Coronary artery (tissue), 2 donors: Measurements from ENCODE around the gene LAMTOR3.

Experiments
- DNase-seq: peaks from one replicate; pipeline ENCODE4 v3.0.0-alpha.2; 2017; ENCODE audit warnings: low spot score
- H3K27ac ChIP-seq, 2 donors: fragments of 200-600 bp; sonication (generic); one replicate each; pipeline ENCODE4 v1.5.1; 2016 to 2019
- H3K4me3 ChIP-seq: fragments of 200-600 bp; sonication (generic); 2 replicates; pipeline ENCODE4 v1.5.1; 2016; ENCODE audit warnings: mild to moderate bottlenecking, moderate library complexity
- TF ChIP-seq, protein P1 (sequence below): fragments of 200-600 bp; sonication (generic); IDR thresholded peaks from one replicate; pipeline ENCODE4 v1.5.1; 2019; ENCODE audit warnings: antibody characterized with exemption

Gene LAMTOR3

DNA sequence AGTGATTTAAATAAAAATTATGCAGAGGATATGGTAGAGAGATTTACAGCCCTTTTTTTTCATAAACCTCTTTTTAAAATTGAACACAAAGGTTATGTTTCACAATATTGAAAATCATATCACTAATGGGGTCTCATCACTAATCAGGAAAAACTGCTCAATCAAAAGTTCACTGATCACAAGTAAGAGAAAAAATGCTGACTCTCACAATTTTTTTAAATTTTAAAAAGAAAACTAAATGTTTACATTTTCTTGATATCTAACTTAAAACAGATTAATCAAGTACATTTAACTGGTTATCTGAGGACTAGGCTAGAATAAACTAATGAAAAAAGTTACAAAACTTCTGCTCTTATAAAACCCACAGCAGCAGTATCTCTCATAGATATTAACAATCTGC, 8.5 kb downstream of the LAMTOR3 start:
- H3K27ac ChIP-seq = no peak overlapping the region
- TF ChIP-seq, protein P1, sequence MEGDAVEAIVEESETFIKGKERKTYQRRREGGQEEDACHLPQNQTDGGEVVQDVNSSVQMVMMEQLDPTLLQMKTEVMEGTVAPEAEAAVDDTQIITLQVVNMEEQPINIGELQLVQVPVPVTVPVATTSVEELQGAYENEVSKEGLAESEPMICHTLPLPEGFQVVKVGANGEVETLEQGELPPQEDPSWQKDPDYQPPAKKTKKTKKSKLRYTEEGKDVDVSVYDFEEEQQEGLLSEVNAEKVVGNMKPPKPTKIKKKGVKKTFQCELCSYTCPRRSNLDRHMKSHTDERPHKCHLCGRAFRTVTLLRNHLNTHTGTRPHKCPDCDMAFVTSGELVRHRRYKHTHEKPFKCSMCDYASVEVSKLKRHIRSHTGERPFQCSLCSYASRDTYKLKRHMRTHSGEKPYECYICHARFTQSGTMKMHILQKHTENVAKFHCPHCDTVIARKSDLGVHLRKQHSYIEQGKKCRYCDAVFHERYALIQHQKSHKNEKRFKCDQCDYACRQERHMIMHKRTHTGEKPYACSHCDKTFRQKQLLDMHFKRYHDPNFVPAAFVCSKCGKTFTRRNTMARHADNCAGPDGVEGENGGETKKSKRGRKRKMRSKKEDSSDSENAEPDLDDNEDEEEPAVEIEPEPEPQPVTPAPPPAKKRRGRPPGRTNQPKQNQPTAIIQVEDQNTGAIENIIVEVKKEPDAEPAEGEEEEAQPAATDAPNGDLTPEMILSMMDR = no peak
- DNase-seq = no peak
- no peak overlapping the region for H3K4me3 ChIP-seq

DNA sequence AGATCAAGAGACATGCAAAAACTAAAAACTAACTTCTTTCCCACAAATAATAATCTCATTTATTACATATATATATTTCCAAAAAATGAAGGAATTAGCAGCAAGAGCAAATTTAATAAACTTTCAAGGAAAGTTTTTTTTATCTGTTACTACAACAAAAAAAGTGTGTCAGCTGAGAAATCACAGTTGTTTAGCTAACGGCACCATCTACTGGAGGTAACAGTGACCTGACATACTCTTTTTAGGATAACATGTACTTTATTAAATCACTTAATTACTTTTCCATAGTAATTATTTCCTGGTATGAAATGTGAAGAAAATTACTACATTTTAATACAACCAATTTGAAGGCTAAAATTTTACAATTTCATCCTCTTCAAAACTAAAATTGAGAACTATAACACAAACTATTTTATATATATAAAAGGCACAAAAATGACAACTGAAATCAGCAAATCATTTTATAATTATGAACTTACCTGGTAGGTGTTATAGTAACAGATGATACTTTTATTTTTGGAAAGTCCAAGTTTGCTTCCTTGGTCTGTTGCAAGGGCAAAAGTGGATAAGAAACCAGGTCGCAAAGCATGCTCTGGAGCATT, 9.1 kb downstream of the LAMTOR3 start:
- no peak for DNase-seq
- TF ChIP-seq, protein P1 = no peak
- no peak overlapping the region for H3K4me3 ChIP-seq
- H3K27ac ChIP-seq = no peak overlapping the region

DNA sequence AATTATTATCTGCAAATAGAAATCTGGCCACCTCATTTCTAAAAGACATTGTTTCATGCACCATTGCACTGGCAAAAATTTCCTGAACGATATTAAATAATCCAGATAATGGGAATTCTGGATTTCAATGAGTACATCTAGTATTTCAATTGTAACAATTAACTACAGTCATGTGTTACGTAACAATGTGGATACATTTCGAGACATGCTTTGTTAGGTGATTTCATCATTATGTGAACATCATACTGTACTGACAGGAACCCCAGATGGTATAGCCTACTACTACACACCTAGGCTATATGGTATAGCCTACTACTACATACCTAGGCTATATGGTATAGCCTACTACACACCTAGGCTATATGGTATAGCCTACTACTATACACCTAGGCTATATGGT, 14.8 kb downstream of the LAMTOR3 start:
- no peak overlapping the region for H3K4me3 ChIP-seq
- no peak for DNase-seq
- TF ChIP-seq, protein P1 = no peak
- no peak overlapping the region for H3K27ac ChIP-seq

DNA sequence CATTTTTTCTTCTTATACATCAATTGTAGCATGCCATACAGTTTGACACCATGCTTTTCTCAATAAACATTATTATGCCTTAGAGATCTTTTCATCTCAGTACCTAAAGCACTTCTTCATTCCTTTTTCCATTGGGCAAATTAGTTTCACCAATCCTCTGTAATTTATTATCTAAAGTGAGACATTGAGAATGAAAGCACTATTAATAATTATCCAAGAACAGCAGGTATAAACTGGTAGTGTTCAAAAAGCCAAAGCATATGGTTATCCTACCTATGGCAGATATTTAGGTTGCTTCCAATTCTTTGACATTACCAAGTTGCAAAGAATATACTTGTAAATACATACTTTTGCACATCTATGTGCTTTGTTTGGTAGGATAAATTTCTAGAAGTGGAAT, 15.6 kb downstream of the LAMTOR3 start:
- Histone ChIP-seq H3K27ac (no peak overlapping the region), H3K4me3 (no peak overlapping the region)
- TF ChIP-seq, protein P1 = no peak
- DNase-seq = no peak

DNA sequence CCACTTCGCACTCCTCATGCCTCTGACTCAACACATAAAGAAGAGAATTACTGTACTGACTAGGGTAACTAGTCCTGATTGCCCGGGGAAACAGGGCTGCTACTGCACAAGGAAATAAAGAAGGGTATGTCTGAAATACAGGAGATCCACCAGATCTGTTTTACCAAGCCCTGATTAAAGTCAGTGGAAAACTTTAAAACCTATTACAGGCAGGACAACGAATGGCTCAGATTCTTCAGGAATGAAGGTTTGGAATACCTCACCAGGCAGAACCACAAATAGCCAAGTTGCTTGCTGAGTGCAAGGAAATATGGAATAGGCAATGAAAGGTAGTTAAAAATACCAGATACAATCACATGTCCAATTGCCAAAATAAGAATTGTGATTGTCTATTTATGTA, 17.3 kb downstream of the LAMTOR3 start:
- Histone ChIP-seq H3K27ac (no peak overlapping the region), H3K4me3 (no peak overlapping the region)
- no peak for DNase-seq
- TF ChIP-seq, protein P1 = no peak

DNA sequence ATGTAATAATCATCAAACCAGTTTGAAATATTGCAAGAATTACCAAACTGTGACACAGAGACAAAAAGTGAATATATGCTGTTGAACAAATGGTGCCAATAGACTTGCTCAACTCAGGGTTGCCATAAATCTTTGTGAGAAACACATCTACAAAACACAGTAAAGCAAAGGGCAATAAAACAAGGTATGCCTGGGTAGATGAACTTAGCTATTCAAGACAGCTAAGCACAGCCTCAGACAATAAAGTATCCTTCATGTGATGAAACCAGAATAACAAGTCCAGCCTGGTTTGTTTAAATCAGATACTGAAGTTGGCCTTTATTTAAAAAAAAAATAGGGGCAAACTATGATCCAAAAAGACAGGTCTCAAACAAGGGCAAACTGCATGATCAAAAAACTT, 19.2 kb downstream of the LAMTOR3 start:
- Histone ChIP-seq H3K27ac (no peak overlapping the region), H3K4me3 (no peak overlapping the region)
- TF ChIP-seq, protein P1 = no peak
- no peak for DNase-seq

DNA sequence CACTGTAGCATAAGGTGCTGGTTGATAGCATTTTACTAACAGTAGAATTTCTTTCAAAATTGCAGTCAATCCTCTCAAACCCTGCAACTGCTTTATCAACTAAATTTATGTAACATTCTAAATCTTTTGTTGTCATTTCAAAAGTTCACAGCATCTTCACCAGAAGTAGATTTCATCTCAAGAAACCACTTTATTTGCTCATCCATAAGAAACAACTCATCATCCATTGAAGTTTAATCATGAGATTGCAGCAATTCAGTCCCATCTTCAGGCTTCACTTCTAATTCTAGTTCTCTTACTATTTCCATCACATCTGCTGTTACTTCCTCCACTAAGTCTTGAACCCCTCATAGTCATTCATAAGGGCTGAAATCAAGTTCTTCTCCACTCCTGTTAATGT, 21.7 kb downstream of the LAMTOR3 start:
- no peak for DNase-seq
- TF ChIP-seq, protein P1 = no peak
- Histone ChIP-seq H3K4me3 (no peak overlapping the region), H3K27ac (no peak overlapping the region)
